Astrocyte (in vitro differentiated cells and primary cell): ENCODE measurements around the gene GADD45GIP1. TPM values are rescaled to one million over a fixed set of nuclear protein-coding genes. Genes with fewer than 3 reads are reported as not detected.

Experiments
- DNase-seq: peaks from one replicate; pipeline ENCODE4 v3.0.0-alpha.2; 2010; ENCODE audit warnings: low read depth
- FAIRE-seq: peaks from 2 replicates; lab custom pipeline; 2011; peaks lifted over from hg19 to GRCh38; lab: Jason Lieb, UNC
- H2AFZ ChIP-seq: 2 replicates; pipeline ENCODE4 v1.6.0; 2012; ENCODE audit warnings: low read depth, low read length, inconsistent platforms
- H3K27ac ChIP-seq: 2 replicates; pipeline ENCODE4 v1.5.1; 2011; ENCODE audit warnings: low read depth, low read length, inconsistent platforms
- H3K27me3 ChIP-seq: 2 replicates; pipeline ENCODE4 v1.6.0; 2011; ENCODE audit warnings: low read length, inconsistent platforms; ENCODE audit not compliant: insufficient read depth
- H3K36me3 ChIP-seq: 2 replicates; pipeline ENCODE4 v1.5.1; 2011; ENCODE audit warnings: low read length, inconsistent platforms; ENCODE audit not compliant: insufficient read depth
- H3K4me1 ChIP-seq: 2 replicates; pipeline ENCODE4 v1.5.1; 2011; ENCODE audit warnings: low read length, inconsistent platforms; ENCODE audit not compliant: insufficient read depth
- H3K4me2 ChIP-seq: 2 replicates; pipeline ENCODE4 v1.6.0; 2012; ENCODE audit warnings: low read length, inconsistent platforms
- H3K4me3 ChIP-seq: 2 replicates; pipeline ENCODE4 v1.5.1; 2011; ENCODE audit warnings: low read depth, mild to moderate bottlenecking, low read length, inconsistent platforms; ENCODE audit not compliant: insufficient read depth
- H3K79me2 ChIP-seq: 2 replicates; pipeline ENCODE4 v1.6.0; 2012; ENCODE audit warnings: mild to moderate bottlenecking, low read length, inconsistent platforms; ENCODE audit not compliant: insufficient read depth
- H3K9ac ChIP-seq: 2 replicates; pipeline ENCODE4 v1.6.0; 2012; ENCODE audit warnings: mild to moderate bottlenecking, low read length, inconsistent platforms
- H3K9me3 ChIP-seq: 2 replicates; pipeline ENCODE4 v1.5.1; 2012; ENCODE audit warnings: low read depth, mild to moderate bottlenecking, low read length, inconsistent platforms; ENCODE audit not compliant: insufficient read depth
- H4K20me1 ChIP-seq: 2 replicates; pipeline ENCODE4 v1.6.0; 2012; ENCODE audit warnings: low read length, inconsistent platforms; ENCODE audit not compliant: insufficient read depth
- H3K27ac Mint-ChIP-seq: one replicate; pipeline ENCODE4 v1.8.0; 2021; ENCODE audit warnings: mild to moderate bottlenecking, mixed read lengths; ENCODE audit not compliant: unreplicated experiment
- H3K27me3 Mint-ChIP-seq: one replicate; pipeline ENCODE4 v1.8.0; 2021; ENCODE audit warnings: low read depth, mixed read lengths; ENCODE audit not compliant: unreplicated experiment
- H3K36me3 Mint-ChIP-seq: one replicate; pipeline ENCODE4 v1.8.0; 2021; ENCODE audit warnings: low read depth, mixed read lengths; ENCODE audit not compliant: unreplicated experiment
- H3K4me1 Mint-ChIP-seq: one replicate; pipeline ENCODE4 v1.8.0; 2021; ENCODE audit warnings: low read depth, mixed read lengths; ENCODE audit not compliant: unreplicated experiment
- H3K4me3 Mint-ChIP-seq: one replicate; pipeline ENCODE4 v1.8.0; 2021; ENCODE audit warnings: mild to moderate bottlenecking, moderate library complexity, mixed read lengths; ENCODE audit not compliant: unreplicated experiment
- H3K9me3 Mint-ChIP-seq: one replicate; pipeline ENCODE4 v1.8.0; 2021; ENCODE audit warnings: mild to moderate bottlenecking, mixed read lengths; ENCODE audit not compliant: unreplicated experiment
- CTCF ChIP-seq: IDR thresholded peaks from 2 replicates; pipeline ENCODE4 v1.5.1; 2011; ENCODE audit warnings: low read depth, mild to moderate bottlenecking, inconsistent platforms, low read length, moderate library complexity; ENCODE audit not compliant: insufficient read depth
- EZH2 ChIP-seq: IDR thresholded peaks from 2 replicates; pipeline ENCODE4 v1.6.1; 2012; ENCODE audit warnings: mild to moderate bottlenecking, low read length, inconsistent platforms; ENCODE audit not compliant: insufficient read depth
- total RNA-seq: library from RNA; stranded (reverse); gene quantifications from 2 replicates; pipeline ENCODE4 v1.2.1, GENCODE V29; 2021

Gene GADD45GIP1
- total RNA-seq, 1 donor from 2014 or later, result 35.5 TPM

DNA sequence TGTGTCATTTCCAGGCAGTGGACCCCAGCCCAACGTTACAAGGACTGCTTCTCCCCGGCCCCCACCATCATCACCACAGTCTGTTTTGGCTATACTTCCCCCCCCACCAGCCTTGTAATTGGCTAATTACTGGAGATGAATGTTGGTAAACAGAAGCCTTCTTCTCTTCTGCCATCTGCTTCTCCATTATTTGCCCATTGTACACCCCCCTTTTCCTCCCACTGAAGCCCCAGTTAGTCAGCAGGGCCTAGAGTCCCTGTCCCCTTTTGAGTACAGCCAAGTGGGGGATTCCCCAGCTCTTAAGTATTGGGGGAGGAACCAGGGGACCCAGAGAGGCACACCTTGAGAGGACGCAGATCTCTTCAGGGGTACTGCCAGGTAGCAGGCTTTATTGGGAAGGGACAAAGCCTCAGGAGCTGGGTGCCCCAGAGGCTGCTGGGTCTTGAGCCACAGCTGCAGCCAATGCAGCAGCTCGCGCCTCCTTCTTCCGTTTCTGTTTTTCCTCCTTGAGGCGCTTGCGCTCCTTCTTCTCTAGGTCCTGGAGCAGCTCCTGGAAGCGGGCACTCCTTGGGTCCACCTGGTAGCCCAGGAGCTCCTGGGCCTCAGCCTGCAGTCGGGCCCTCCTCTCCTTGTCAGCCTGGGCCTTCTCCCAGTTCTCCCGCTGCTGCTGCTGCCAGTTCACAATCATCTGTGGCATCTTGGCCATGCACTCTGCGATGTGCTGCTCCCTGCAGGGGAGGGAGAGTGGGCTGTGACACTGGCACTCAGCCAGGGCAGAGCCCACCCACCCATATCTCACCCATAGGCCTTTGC lies 3.0 kb downstream of the GADD45GIP1 start:
- H3K4me3 ChIP-seq, result no peak overlapping the region
- H3K4me1 Mint-ChIP-seq, result peaks cover 16% of the 10 kb centered on the region
- no peak for FAIRE-seq
- no peak overlapping the region for H3K27ac Mint-ChIP-seq
- H3K4me1 ChIP-seq, result peaks cover 29% of the 10 kb centered on the region
- peak overlapping the region; percentile 71 for H3K4me2 ChIP-seq
- no peaks in the 10 kb centered on the region for H3K27me3 ChIP-seq
- peak overlapping the region; percentile 95 for H3K27ac ChIP-seq
- TF ChIP-seq CTCF (no peak), EZH2 (no peak)
- H3K4me3 Mint-ChIP-seq, result peak overlapping the region; percentile 69
- no peak overlapping the region for H2AFZ ChIP-seq
- H3K36me3 ChIP-seq, result peaks cover 20% of the 10 kb centered on the region
- H3K9me3 Mint-ChIP-seq, result no peaks in the 10 kb centered on the region
- H3K9me3 ChIP-seq, result no peaks in the 10 kb centered on the region
- no peaks in the 10 kb centered on the region for H3K27me3 Mint-ChIP-seq
- H4K20me1 ChIP-seq, result peaks cover 20% of the 10 kb centered on the region
- peaks cover 60% of the 10 kb centered on the region for H3K79me2 ChIP-seq
- peaks cover 5% of the 10 kb centered on the region for H3K36me3 Mint-ChIP-seq
- no peak for DNase-seq
- H3K9ac ChIP-seq, result peak overlapping the region; percentile 74

- H3K27me3 Mint-ChIP-seq, result no peaks in the 10 kb centered on the region
- no peaks in the 10 kb centered on the region for H3K9me3 ChIP-seq
- no peak overlapping the region for H3K4me3 ChIP-seq
- no peak overlapping the region for H2AFZ ChIP-seq
- H3K27ac ChIP-seq, result peak overlapping the region; percentile 95
- FAIRE-seq, result no peak
- H4K20me1 ChIP-seq, result peaks cover 20% of the 10 kb centered on the region
- H3K9ac ChIP-seq, result peak overlapping the region; percentile 74
- TF ChIP-seq EZH2, result no peak
- TF ChIP-seq CTCF, result no peak
- peak overlapping the region; percentile 41 for H3K27ac Mint-ChIP-seq
- peaks cover 67% of the 10 kb centered on the region for H3K79me2 ChIP-seq
- H3K4me1 Mint-ChIP-seq, result peaks cover 16% of the 10 kb centered on the region
- no peaks in the 10 kb centered on the region for H3K9me3 Mint-ChIP-seq
- no peaks in the 10 kb centered on the region for H3K27me3 ChIP-seq
- peaks cover 29% of the 10 kb centered on the region for H3K4me1 ChIP-seq
- DNase-seq, result no peak
- H3K36me3 ChIP-seq, result peaks cover 25% of the 10 kb centered on the region
- H3K4me3 Mint-ChIP-seq, result no peak overlapping the region
- peak overlapping the region; percentile 71 for H3K4me2 ChIP-seq
- H3K36me3 Mint-ChIP-seq, result peaks cover 8% of the 10 kb centered on the region
Observed at GRCh38 chr19:12953138-12953798, 3.8 kb downstream of the GADD45GIP1 start.
